Activated CD8-positive, alpha-beta memory T cell treated with anti-CD3 and anti-CD28 coated beads, Interleukin-2, amount 50 U/mL, for 24 hours (primary cell): Measurements from ENCODE around the gene OR5M8.

ENCODE experiments used
- DNase-seq: peaks from one replicate; pipeline ENCODE4 v3.0.0-alpha.2; 2020; ENCODE audit errors: extremely low read depth

OR5M8 gene

DNA sequence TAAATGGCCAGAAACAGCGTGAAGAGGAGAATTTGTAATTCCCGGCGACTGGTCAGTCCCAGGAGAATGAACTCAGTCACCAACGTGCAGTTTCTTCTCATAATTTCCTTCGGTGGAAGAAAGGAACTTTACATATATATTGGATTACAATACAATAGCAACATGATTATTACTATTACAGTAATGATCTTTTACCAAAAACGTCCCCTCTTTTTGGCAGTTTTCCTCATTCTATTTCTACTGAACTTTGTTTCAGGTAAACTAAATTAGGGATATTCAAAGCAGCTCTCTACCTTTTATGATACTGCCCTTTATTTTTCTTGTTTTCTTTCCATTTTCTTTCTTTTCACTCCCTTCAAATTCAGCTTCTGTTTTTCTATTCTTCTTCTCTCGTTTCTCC, at the start of gene OR5M8:
Gene OR5M8, minus strand, starts transcription at position 101 of the 400 bp plus-strand sequence. Its CDS starts 0 bp downstream, at position 101.
- DNase-seq = no peak

GRCh38 chr11:56533054-56533740, 42.0 kb upstream of the OR5M8 start:
- DNase-seq = no peak

DNA sequence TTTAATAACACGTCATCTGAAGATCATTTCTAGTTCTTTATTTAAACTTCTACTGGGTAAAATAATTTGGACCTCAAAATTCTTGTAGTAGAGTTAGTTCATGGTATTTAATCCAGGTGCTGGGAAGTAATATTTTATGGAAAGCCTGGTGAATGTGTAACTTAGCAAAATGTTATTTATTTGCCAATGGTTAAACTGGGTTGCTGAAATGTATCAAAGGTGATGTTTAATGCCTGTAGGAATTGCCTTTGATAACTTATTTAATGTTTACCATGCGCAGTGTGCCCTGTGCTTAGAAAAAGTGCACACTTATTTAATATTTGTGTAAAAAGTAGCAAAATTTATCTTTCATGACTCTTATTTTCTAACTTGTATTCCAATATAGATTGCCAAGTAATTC, 40.7 kb upstream of the OR5M8 start:
- no peak for DNase-seq

- DNase-seq = no peak
These were observed 30.8 kb upstream of the OR5M8 start for GRCh38 chr11:56522008-56522407.

GRCh38 chr11:56513280-56513679, 22.1 kb upstream of the OR5M8 start:
- no peak for DNase-seq

DNA sequence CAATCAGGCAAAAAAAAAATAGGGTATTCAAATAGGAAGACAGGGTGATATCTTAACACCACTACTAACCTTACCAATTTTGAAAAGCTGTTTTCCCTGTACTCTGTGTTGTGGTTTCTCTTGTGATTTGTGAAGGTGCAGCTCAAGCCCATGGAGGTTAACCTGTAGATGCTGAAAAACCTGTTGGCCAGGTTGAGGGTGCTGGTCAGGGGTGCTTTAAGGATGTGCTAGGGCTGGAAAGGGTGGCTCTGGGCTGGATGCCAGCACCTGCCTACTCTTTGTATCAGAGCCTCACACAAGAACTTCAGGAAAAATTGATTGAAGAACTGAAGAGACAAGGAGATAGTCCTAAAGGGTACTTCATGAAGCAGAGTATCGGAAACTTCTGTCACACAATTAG, 18.3 kb upstream of the OR5M8 start:
- no peak for DNase-seq

DNA sequence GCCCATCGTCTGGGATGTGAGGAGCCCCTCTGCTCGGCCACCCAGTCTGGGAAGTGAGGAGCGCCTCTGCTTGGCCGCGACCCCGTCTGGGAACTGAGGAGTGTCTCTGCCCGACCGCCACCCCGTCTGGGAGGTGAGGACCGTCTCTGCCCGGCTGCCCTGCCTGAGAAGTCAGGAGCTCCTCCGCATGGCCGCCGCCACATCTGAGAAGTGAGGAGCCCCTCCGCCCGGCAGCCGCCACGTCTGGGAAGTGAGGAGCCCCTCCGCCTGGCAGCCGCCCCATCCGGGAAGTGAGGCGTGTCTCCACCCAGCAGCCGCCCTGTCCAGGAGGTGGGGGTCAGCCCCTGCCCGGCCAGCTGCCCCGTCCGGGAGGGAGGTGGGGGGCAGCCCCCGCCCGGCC, 5.8 kb upstream of the OR5M8 start:
- no peak for DNase-seq

GRCh38 chr11:56495117-56495516, 3.9 kb upstream of the OR5M8 start:
- DNase-seq = no peak

DNA sequence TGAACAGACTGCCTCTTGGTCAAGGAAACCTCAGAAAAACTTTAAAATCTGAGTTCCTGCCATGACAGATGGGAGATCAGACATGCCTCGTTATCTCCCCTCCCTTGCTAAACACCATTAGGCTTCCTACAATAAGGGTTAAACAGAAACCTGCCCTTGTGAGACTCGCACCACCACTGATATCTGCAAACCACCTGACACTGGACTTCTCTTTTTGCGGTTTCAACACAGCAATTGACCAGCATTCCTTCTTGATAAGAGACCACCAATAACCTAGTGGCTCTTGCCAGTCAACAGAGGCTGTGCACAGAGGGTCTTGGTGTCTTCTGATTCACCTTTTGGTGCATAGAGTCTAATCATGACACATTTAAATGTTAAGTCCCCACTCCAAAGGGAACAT, 4.4 kb downstream of the OR5M8 start:
- no peak for DNase-seq

- no peak for DNase-seq
These were observed 16.4 kb downstream of the OR5M8 start for GRCh38 chr11:56474729-56475235.

GRCh38 chr11:56473252-56473651, 17.9 kb downstream of the OR5M8 start, which contains the start of gene OR5M3:
OR5M3 (minus strand) TSS chr11:56473352; CDS start chr11:56470497, 2,855 bp downstream.
- no peak for DNase-seq

DNA sequence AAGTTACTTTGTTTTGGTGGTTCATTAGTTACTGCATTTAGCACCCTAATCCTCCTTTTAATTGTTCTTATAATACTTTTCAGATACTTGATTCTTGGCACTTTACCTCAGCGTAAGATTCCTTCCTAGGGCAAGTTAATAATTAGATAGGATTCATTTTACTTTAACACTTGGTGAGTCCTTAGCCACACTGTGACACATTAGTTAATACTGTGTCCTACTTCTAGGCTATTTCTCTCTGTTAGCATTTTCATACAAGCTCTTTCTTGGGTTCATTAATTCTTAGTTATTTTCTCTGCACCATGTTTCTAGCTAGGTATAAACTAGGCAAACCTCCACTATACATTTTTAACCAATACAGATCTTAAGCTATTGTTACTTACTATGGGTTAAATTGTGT, 34.1 kb downstream of the OR5M8 start:
- no peak for DNase-seq

- DNase-seq = no peak
These were observed 37.6 kb downstream of the OR5M8 start for GRCh38 chr11:56453521-56453920.
